ENCODE results near the gene LMTK2.

- TF ChIP-seq, protein P1, sequence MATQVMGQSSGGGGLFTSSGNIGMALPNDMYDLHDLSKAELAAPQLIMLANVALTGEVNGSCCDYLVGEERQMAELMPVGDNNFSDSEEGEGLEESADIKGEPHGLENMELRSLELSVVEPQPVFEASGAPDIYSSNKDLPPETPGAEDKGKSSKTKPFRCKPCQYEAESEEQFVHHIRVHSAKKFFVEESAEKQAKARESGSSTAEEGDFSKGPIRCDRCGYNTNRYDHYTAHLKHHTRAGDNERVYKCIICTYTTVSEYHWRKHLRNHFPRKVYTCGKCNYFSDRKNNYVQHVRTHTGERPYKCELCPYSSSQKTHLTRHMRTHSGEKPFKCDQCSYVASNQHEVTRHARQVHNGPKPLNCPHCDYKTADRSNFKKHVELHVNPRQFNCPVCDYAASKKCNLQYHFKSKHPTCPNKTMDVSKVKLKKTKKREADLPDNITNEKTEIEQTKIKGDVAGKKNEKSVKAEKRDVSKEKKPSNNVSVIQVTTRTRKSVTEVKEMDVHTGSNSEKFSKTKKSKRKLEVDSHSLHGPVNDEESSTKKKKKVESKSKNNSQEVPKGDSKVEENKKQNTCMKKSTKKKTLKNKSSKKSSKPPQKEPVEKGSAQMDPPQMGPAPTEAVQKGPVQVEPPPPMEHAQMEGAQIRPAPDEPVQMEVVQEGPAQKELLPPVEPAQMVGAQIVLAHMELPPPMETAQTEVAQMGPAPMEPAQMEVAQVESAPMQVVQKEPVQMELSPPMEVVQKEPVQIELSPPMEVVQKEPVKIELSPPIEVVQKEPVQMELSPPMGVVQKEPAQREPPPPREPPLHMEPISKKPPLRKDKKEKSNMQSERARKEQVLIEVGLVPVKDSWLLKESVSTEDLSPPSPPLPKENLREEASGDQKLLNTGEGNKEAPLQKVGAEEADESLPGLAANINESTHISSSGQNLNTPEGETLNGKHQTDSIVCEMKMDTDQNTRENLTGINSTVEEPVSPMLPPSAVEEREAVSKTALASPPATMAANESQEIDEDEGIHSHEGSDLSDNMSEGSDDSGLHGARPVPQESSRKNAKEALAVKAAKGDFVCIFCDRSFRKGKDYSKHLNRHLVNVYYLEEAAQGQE (IDR thresholded peaks at IDR 0.05; ENCODE audit: insufficient read depth in 1 of 2, low read depth in 2 of 2, low read length in 2 of 2), result no peak
- TF ChIP-seq POLR2AphosphoS5 (IDR thresholded peaks at IDR 0.05; ENCODE audit: low read depth, low read length) (no peak), TAF1 (IDR thresholded peaks at IDR 0.05; ENCODE audit: borderline replicate concordance, insufficient read depth, low read length) (no peak), SIN3A (IDR thresholded peaks at IDR 0.05; ENCODE audit: borderline replicate concordance, insufficient read depth, low read length) (no peak), FOXP2 (optimal IDR thresholded peaks at IDR 0.05; ENCODE audit: borderline replicate concordance, extremely low read depth, extremely low read length, insufficient read depth) (no peak)
Observed at GRCh38 chr7:98204670-98205069, 98.0 kb downstream of the LMTK2 start.
